ENCODE measurements around the gene RNF11. TPM values are rescaled to one million over a fixed set of nuclear protein-coding genes. Genes with fewer than 3 reads are reported as not detected.
A peak's percentile ranks its signal among the peaks of the same experiment; 100 is the strongest.

Gene RNF11
- total RNA-seq, 1 experiment from 2014 or later: 145 TPM

DNA sequence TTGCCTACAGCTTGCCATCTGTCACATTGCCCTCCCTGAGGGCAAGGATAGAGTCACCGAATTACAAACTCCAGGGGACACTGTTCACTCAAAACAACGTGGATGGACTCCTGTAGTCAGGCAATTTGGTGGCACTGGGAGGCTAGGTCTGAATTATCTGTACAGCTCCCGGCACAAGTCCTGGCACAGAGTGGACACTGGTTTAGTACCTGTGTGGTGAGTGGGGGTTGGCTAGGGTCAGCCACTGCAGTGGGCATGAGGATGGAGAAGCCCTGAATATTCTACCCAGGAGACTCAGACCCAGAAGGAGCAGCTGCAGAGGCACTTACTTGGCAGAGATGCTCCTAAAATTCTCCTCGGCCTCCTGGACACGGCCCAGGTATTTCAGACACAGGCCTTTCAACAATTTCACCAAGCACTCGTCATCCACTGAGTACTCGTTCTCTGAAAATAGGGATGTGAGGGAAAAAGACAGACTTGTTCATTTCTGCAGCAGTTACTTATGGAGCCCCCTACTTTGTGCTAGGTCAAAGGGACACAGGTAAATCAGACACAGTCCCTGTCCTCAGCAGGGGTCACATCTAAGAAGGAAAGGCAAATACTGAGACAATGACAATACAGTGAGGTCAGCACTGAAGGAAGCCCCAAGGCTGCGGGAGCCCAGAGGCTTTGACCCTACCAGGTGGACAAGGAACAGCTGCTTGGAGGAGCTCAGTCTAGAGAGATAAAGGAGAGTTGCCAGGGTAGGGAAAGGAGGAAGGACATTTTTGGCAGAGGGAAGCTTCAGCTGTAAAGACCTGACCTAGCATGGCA, 53.8 kb downstream of the RNF11 start:
- Histone ChIP-seq H3K36me3 (no peaks in the 10 kb centered on the region), H3K4me1 (peaks cover 4% of the 10 kb centered on the region), H3K9me3 (replicated peaks) (no peaks in the 10 kb centered on the region), H3K4me3 (no peak overlapping the region), H3K27me3 (no peaks in the 10 kb centered on the region), H3K27ac (no peak overlapping the region)
- peak in 1 of 2 experiments; percentile 45 for DNase-seq

DNA sequence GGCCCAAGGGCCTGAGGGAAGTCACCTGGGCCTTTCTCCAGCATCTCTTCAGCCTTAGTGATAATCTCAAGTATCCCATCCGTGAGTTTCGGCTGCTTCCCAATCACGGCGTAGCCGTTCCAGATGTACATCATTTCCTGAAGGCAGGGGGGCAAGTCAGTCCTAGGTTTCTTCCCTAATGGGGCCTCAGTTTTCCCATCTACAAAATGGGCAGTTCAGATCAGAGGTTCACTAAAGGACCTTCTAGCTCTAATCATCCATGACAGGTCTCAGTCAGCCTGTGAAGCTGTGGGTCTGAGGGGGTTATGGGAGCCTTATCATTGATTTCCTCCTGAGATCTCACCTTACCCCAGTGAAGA, 54.4 kb downstream of the RNF11 start:
- Histone ChIP-seq H3K9me3 (replicated peaks) (no peaks in the 10 kb centered on the region), H3K27ac (no peak overlapping the region), H3K27me3 (no peaks in the 10 kb centered on the region), H3K4me3 (no peak overlapping the region), H3K36me3 (no peaks in the 10 kb centered on the region), H3K4me1 (peaks cover 5% of the 10 kb centered on the region)
- DNase-seq: no peak

DNA sequence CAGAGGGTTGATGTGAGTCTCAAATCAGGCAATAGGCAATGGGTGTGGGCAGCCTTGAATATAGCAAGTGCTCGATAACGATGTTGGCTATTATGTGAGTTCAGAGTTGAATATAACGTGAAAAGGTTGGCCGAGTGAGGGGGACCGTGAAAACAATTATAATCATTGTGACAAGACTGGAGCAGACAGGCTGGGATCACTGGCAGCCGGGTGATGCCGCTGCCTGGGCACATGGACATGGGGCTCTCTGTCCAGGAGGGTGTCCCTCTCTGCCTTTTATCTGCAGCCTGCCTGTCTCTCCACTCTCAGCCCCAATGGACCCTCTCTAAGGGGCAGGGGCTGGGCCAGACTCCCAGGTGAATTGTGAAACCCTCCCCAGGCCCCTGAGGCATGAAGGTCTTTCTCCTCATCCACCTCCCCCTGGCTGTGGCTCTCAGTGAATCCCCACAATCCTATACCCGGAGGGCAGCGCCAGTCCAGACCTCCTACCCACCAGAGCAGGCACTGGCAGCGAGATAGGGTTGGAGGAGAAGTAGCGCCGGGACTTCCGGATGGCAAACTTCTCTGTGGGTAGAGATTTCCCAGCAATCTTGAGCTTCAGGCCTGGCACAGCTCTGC, 57.9 kb downstream of the RNF11 start:
- Histone ChIP-seq H3K36me3 (no peaks in the 10 kb centered on the region), H3K9me3 (replicated peaks) (no peaks in the 10 kb centered on the region), H3K27me3 (no peaks in the 10 kb centered on the region), H3K27ac (no peak overlapping the region), H3K4me3 (no peak overlapping the region), H3K4me1 (peaks cover 9% of the 10 kb centered on the region)
- DNase-seq: no peak

DNA sequence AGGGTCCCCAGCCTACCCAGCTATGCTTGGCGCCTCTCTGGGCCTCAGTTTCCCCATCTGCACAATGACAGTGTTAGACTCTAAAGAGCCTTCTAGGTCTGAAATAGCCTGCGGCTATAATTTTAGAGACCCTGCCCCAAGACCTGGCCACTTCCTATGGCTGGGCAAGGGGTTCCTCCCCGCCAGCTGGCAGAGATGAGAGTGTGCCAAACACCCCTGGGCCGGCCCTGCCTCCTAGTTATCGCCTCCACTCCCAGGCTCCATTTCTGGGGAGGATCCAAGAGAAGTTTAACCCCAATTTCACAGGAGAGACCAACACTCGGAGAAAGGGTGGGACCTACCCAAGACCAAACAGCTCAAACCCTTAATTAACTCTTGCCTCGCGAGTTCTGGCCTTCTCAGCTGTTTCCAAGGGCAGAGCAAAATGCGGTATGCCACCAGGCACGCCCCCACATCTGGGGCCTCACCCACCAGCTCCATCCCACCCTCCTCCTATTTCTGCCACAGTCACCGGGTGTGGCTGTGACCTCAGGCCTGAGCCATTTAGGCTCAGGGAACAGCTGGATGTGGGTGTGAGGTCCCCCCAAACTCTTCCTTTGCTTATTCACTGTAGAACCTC, 58.6 kb downstream of the RNF11 start:
- Histone ChIP-seq H3K27me3 (no peaks in the 10 kb centered on the region), H3K27ac (no peak overlapping the region), H3K4me1 (peaks cover 9% of the 10 kb centered on the region), H3K36me3 (no peaks in the 10 kb centered on the region), H3K9me3 (replicated peaks) (no peaks in the 10 kb centered on the region), H3K4me3 (no peak overlapping the region)
- peak in 1 of 2 experiments; percentile 43 for DNase-seq

DNA sequence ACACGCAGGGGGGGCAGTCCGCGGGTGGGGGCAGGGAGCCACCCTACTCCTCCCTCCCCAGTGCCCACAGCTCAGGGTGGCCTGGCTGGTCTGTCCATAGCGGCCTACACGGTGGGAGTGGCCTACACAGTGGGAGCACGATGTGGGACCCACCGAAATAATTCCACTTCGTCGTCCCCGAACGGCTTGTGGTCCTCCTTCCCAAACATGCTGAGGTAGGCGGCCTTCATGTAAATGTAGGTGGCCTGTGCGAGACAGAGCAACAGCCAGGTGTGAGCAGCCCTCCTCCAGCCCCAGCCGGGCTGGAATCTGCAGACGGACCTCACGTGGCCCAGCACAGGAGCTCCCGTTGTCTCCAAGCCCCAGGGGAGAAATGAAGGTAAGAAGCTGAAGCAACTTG, 59.9 kb downstream of the RNF11 start:
- no peaks in the 10 kb centered on the region for H3K27me3 ChIP-seq

GRCh38 chr1:51296383-51297357, 60.6 kb downstream of the RNF11 start:
- Histone ChIP-seq H3K4me1 (peaks cover 9% of the 10 kb centered on the region), H3K27me3 (no peaks in the 10 kb centered on the region), H3K36me3 (no peaks in the 10 kb centered on the region), H3K27ac (peak overlapping the region; percentile 48), H3K9me3 (replicated peaks) (no peaks in the 10 kb centered on the region), H3K4me3 (peak overlapping the region; percentile 55)
- peak; percentile 93 to 97 for DNase-seq

More for the DNA sequence above, 59.9 kb downstream of the RNF11 start:
- no peaks in the 10 kb centered on the region for H3K9me3 ChIP-seq (replicated peaks)
- H3K4me1 ChIP-seq: peaks cover 9% of the 10 kb centered on the region
- no peaks in the 10 kb centered on the region for H3K36me3 ChIP-seq
- DNase-seq: no peak
- peak overlapping the region; percentile 55 for H3K4me3 ChIP-seq
- H3K27ac ChIP-seq: peak overlapping the region; percentile 48; the same call in 1 of the 2 replicates

DNA sequence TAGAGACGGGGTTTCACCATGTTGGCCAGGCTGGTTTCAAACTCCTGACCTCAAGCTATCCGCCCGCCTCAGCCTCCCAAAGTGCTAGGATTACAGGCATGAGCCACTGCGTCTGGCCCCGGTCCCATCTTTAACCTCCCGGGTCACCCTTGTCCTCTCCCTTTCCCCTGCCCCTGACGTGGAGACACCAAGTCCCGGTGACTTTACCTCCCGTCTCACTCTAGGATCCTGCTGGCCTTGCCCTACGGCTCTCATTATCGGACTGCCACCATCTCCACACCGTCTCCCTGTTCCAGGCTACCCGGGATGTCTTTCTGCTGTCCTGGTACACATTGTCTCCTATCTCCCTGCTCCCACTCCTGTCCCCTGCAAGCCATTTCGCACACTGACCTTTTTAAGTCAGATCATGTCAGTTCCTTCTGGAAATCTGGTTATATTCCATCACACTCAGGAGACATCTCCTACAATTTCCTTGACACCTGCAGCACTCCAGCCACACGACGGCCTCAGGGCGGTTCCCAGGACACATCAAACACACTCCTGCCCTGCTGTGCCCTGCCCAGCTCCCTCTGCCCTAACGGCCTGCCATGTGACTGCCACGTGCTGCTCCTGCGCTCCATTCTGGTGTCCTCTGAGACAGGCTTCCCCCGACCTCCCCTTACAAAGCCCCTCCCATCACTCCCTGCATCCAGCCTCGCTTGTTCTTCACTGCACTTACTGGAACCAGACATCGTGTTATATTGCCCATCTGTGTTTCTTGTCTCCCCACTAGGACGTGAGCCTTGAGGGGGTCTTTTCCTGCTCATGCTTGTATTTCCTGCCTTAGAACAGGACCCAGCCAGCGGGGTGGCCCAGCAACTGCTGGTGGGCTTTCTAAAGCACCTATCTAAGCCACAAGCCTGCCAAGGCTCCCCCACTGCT, 61.6 kb downstream of the RNF11 start:
- Histone ChIP-seq H3K9me3 (replicated peaks) (no peaks in the 10 kb centered on the region), H3K27ac (peak overlapping the region; percentile 48), H3K4me3 (peak overlapping the region; percentile 55), H3K27me3 (no peaks in the 10 kb centered on the region), H3K36me3 (no peaks in the 10 kb centered on the region), H3K4me1 (peaks cover 12% of the 10 kb centered on the region)
- DNase-seq: no peak

DNA sequence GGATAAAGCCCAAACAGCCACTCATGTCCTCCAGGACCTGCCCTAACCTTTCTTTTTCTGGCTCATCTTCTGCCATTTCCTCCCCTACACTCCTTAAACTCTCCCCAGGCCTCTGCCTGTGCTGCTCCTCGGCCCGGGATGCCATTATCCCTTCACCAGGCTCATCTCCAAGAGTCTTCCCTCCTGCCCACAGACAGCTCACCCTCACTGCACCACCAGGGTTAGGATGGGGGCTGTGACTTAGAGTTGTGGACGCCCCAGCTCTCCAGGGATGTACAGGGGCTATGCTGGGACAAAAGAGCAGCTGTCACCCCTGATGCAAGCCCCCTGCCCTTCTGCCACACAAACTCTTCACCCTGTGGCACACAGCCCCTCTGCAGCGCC, 62.2 kb downstream of the RNF11 start:
- no peak for DNase-seq
- H3K4me1 ChIP-seq: peaks cover 16% of the 10 kb centered on the region
- H3K27me3 ChIP-seq: no peaks in the 10 kb centered on the region
- no peak overlapping the region for H3K27ac ChIP-seq
- no peaks in the 10 kb centered on the region for H3K9me3 ChIP-seq (replicated peaks)
- H3K4me3 ChIP-seq: no peak overlapping the region
- H3K36me3 ChIP-seq: no peaks in the 10 kb centered on the region

DNA sequence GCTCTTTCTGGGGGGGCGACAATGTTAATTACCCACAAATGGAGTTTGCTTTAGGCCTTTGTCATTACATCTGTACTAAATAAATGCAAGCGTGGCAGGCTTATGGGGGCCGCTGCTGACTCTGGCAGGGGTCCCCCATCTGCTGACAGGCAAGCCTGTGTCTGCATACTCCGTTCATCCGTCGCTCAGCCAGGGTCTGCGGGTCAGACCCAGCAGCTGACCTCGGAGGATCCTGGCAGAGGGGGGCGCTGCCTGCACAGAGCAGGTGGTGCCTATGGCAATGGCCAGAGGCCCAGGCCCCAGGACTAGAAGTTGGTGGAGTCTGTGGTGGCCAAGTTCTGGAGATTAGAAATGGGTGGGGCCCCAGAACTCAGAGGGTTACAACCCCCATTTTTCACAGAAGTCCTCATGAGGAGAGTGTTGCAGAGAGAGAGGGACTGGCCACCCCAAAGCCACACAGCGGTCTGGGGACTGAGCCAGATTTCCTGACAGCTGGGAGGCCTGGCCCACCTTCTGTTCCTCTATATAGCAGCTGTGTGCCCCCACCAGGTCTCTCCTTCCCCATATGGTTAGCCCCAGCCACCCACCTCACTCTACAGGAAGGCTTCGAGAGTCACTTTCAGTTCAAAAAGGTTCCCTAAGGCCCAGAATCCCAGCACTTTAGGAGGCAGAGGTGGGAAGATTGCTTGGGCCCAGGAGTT, 63.3 kb downstream of the RNF11 start:
- no peaks in the 10 kb centered on the region for H3K9me3 ChIP-seq (replicated peaks)
- no peak overlapping the region for H3K4me3 ChIP-seq
- H3K27ac ChIP-seq: no peak overlapping the region
- DNase-seq: no peak
- no peaks in the 10 kb centered on the region for H3K27me3 ChIP-seq
- H3K36me3 ChIP-seq: no peaks in the 10 kb centered on the region
- H3K4me1 ChIP-seq: peaks cover 16% of the 10 kb centered on the region

- peaks cover 12% of the 10 kb centered on the region for H3K4me1 ChIP-seq
- DNase-seq: no peak
- H3K27me3 ChIP-seq: no peaks in the 10 kb centered on the region
- no peak overlapping the region for H3K27ac ChIP-seq
- no peaks in the 10 kb centered on the region for H3K36me3 ChIP-seq
- H3K9me3 ChIP-seq (replicated peaks): no peaks in the 10 kb centered on the region
- H3K4me3 ChIP-seq: no peak overlapping the region
These were observed 64.1 kb downstream of the RNF11 start for GRCh38 chr1:51299981-51300670.

- DNase-seq: no peak
- Histone ChIP-seq H3K9me3 (replicated peaks) (no peaks in the 10 kb centered on the region), H3K4me3 (no peak overlapping the region), H3K36me3 (no peaks in the 10 kb centered on the region), H3K4me1 (peaks cover 7% of the 10 kb centered on the region), H3K27me3 (no peaks in the 10 kb centered on the region), H3K27ac (no peak overlapping the region)
These were observed 65.2 kb downstream of the RNF11 start for GRCh38 chr1:51301152-51301843.

DNA sequence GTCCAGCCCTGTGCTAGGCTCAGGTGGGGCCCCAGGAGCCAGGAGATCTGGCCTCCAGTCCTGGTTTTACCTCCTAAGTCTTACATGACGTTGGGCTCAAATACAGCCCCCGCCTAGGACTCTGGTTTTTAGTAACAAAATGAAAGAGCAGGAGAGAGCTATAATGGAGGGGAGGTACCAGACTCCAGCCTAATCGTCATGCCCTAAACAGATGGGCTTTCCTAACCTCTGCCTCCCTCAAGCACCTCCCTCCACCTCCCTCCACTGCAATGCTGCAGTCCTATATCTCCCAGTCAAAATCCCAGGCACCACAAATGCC, 65.7 kb downstream of the RNF11 start:
- H3K4me3 ChIP-seq: no peak overlapping the region
- peaks cover 6% of the 10 kb centered on the region; the same call in 1 of the 2 replicates for H3K4me1 ChIP-seq
- DNase-seq: no peak
- no peak overlapping the region for H3K27ac ChIP-seq
- no peaks in the 10 kb centered on the region for H3K36me3 ChIP-seq
- H3K9me3 ChIP-seq (replicated peaks): no peaks in the 10 kb centered on the region
- H3K27me3 ChIP-seq: no peaks in the 10 kb centered on the region

Measured in SJCRH30 (cell line).